ENCODE data around the gene NSFL1C. TPM values are rescaled to one million over a fixed set of nuclear protein-coding genes. Genes with fewer than 3 reads are reported as not detected.
A peak's percentile ranks its signal among the peaks of the same experiment; 100 is the strongest.

NSFL1C gene
- total RNA-seq, 1 donor from 2014 or later, result 80.1 TPM

DNA sequence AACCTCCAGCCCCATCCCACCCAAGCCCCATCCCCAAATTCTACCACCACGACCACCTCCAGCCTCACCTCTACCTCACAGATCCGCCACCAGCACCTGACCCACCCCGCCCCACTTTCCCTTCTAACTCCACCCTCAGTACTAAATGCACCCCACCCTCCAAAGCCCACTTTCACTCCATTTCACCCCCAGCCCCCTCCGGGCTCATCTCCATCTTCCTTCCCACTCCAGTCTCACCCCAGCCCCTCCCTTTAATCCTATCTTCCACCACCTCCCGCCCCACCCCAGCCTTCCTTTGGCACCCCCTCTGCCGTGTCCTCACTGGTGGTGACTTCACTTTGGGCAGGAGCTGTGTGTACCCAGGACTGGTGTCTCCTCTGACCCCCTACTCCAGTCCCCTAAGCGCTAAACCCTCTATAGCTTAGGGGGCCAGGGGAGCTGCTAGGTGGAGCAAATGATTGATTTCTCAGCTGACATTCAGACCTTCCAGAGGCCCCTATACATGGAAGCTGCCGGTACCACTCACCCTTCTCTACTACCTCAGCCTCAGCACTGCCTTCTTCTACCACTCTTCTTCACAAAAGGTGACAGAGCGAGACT, 2.8 kb upstream of the NSFL1C start:
- no peaks in the 10 kb centered on the region for H3K36me3 Mint-ChIP-seq (ENCODE audit: unreplicated experiment)
- TF ChIP-seq, protein P1, sequence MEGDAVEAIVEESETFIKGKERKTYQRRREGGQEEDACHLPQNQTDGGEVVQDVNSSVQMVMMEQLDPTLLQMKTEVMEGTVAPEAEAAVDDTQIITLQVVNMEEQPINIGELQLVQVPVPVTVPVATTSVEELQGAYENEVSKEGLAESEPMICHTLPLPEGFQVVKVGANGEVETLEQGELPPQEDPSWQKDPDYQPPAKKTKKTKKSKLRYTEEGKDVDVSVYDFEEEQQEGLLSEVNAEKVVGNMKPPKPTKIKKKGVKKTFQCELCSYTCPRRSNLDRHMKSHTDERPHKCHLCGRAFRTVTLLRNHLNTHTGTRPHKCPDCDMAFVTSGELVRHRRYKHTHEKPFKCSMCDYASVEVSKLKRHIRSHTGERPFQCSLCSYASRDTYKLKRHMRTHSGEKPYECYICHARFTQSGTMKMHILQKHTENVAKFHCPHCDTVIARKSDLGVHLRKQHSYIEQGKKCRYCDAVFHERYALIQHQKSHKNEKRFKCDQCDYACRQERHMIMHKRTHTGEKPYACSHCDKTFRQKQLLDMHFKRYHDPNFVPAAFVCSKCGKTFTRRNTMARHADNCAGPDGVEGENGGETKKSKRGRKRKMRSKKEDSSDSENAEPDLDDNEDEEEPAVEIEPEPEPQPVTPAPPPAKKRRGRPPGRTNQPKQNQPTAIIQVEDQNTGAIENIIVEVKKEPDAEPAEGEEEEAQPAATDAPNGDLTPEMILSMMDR (IDR thresholded peaks at IDR 0.05), result no peak
- no peaks in the 10 kb centered on the region for H3K27me3 Mint-ChIP-seq (ENCODE audit: unreplicated experiment)
- H3K27ac Mint-ChIP-seq (ENCODE audit: unreplicated experiment), result peak overlapping the region; percentile 88
- peaks cover 40% of the 10 kb centered on the region for H3K4me1 Mint-ChIP-seq (ENCODE audit: unreplicated experiment)
- H3K9me3 Mint-ChIP-seq (ENCODE audit: unreplicated experiment), result no peaks in the 10 kb centered on the region
- DNase-seq (ENCODE audit: extremely low spot score, unreplicated experiment), result peak; percentile 65
- H3K4me3 Mint-ChIP-seq (ENCODE audit: unreplicated experiment), result no peak overlapping the region

DNA sequence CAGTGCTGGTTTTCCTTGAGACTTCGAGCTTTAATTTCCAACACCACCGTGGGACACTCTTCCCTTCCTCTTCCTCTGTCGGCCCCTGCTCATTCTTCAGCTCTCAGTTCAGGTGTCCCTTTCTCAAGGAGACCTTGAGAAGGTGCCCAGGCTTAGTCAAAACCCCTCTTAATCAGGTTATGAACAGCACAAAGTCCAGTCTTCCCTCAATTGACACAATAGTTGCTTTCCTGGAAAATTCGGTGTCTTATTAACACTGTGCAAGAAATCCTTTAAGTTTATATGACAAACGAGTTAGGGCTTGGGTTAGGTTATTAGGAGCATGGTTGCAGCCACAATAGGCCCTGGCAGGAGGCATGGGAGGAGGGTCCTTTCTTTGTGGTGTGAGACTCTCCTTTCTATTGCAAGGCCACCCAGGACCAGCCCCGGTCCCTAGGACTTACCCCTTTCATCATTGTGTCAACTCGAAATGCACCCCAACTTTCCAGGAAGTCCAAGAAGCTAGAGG, 1.5 kb upstream of the NSFL1C start:
- H3K9me3 Mint-ChIP-seq (ENCODE audit: unreplicated experiment), result no peaks in the 10 kb centered on the region
- H3K27ac Mint-ChIP-seq (ENCODE audit: unreplicated experiment), result no peak overlapping the region
- peaks cover 44% of the 10 kb centered on the region for H3K4me1 Mint-ChIP-seq (ENCODE audit: unreplicated experiment)
- DNase-seq (ENCODE audit: extremely low spot score, unreplicated experiment), result no peak
- TF ChIP-seq, protein P1 (IDR thresholded peaks at IDR 0.05), result no peak
- peaks cover 6% of the 10 kb centered on the region for H3K36me3 Mint-ChIP-seq (ENCODE audit: unreplicated experiment)
- H3K27me3 Mint-ChIP-seq (ENCODE audit: unreplicated experiment), result no peaks in the 10 kb centered on the region
- no peak overlapping the region for H3K4me3 Mint-ChIP-seq (ENCODE audit: unreplicated experiment)

DNA sequence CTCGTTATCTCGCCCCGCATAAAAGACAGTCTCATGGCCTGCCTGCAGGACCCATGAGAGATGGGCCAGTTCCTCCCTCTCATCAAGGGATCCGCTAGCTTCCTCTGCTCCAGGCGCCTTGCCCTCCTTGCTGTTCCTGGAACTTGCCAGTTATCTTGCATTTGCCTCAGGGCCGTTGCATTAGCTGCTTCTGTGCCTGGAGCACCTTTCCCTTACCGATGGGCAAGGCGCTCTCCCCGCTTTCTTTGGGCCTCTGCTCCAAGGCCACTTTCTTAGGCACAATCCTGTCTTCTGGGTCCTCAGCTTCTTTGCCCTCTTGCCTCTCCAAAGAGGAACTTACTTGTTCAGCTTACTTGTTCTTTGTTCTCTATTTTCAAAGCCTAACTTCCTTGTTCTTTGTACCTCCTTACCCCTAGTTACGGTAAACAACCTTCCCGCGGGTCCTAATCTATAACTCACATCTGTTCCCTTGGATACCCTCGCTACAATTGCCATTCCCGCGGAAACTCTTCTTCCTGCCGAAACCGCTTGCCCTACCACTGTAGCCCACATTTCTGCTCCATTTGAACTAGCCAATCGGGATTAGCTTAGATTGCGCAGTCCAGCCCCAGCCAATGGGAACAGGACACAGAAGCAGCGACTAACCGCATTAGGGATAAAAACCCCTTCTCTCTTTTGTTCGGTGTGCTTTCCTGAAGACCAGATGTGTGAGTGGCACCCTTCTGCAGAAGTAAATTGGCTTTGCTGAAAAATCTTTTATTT, 887 bp upstream of the NSFL1C start:
- Mint-ChIP-seq H3K27ac (ENCODE audit: unreplicated experiment) (no peak overlapping the region), H3K9me3 (ENCODE audit: unreplicated experiment) (no peaks in the 10 kb centered on the region), H3K4me1 (ENCODE audit: unreplicated experiment) (peaks cover 44% of the 10 kb centered on the region), H3K27me3 (ENCODE audit: unreplicated experiment) (no peaks in the 10 kb centered on the region), H3K4me3 (ENCODE audit: unreplicated experiment) (peak overlapping the region; percentile 40), H3K36me3 (ENCODE audit: unreplicated experiment) (peaks cover 7% of the 10 kb centered on the region)
- peak; percentile 72 for DNase-seq (ENCODE audit: extremely low spot score, unreplicated experiment)
- TF ChIP-seq, protein P1 (IDR thresholded peaks at IDR 0.05), result no peak

DNA sequence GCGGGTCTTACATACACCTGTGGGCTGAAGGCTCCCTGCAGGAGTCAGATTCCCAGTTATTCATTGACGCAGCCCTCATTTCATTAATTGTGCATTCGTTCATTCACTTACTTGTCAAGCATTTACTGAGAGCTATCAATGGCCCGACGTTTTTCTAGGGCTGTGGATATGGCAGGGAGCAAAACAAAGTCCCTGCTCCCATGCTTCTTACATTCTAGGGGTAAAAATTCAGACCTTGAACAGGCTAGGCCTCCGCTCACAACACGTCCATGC, 369 bp upstream of the NSFL1C start:
- TF ChIP-seq, protein P1 (IDR thresholded peaks at IDR 0.05), result no peak
- no peaks in the 10 kb centered on the region for H3K27me3 Mint-ChIP-seq (ENCODE audit: unreplicated experiment)
- H3K9me3 Mint-ChIP-seq (ENCODE audit: unreplicated experiment), result no peaks in the 10 kb centered on the region
- no peak overlapping the region for H3K27ac Mint-ChIP-seq (ENCODE audit: unreplicated experiment)
- H3K4me1 Mint-ChIP-seq (ENCODE audit: unreplicated experiment), result peaks cover 44% of the 10 kb centered on the region
- DNase-seq (ENCODE audit: extremely low spot score, unreplicated experiment), result no peak
- peaks cover 7% of the 10 kb centered on the region for H3K36me3 Mint-ChIP-seq (ENCODE audit: unreplicated experiment)
- H3K4me3 Mint-ChIP-seq (ENCODE audit: unreplicated experiment), result peak overlapping the region; percentile 40

DNA sequence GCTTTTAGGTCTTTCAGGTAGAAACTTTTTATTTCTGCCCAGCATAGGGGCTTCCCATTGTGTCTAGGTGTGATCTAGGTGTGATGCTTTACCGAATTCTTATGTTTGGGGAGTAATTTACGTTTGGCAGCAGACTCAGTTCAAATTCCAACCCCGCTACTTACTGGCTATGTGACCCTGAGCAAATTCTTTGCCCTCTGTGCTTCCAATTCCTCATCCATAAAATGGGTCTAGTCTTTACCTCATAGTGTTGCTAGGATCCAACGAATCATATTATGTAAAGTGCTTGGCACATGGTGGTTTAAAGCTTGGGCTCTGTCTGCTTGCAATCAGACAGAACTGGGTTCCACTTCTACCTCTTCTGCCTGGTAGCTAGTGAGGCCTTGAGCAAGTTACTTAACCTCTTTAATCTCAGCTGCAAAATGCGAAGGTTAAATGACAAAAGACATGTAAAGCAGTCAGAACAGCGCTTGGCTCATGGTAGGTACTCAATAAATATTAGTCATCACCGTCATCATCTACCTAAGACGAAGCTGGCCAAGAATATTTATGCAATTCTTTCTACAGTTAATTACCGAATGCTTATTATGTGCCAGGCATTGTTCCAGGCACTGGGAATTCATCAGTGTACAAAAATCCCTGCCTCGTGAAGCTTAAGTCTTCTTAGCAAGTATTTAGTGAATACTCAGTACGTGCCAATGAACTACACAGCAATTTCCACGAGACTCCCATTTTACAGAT, 1.0 kb downstream of the NSFL1C start:
- peaks cover 13% of the 10 kb centered on the region for H3K36me3 Mint-ChIP-seq (ENCODE audit: unreplicated experiment)

More for the DNA sequence above, 1.0 kb downstream of the NSFL1C start:
- Mint-ChIP-seq H3K4me1 (ENCODE audit: unreplicated experiment) (peaks cover 38% of the 10 kb centered on the region), H3K9me3 (ENCODE audit: unreplicated experiment) (no peaks in the 10 kb centered on the region), H3K27ac (ENCODE audit: unreplicated experiment) (peak overlapping the region; percentile 69), H3K4me3 (ENCODE audit: unreplicated experiment) (peak overlapping the region; percentile 79), H3K27me3 (ENCODE audit: unreplicated experiment) (no peaks in the 10 kb centered on the region)
- TF ChIP-seq, protein P1 (IDR thresholded peaks at IDR 0.05), result no peak
- DNase-seq (ENCODE audit: extremely low spot score, unreplicated experiment), result no peak
